SH-SY5Y (cell line): ENCODE data around the gene LMAN2.

Experiments used
- GATA2 ChIP-seq: IDR thresholded peaks from 2 replicates; pipeline ENCODE4 v1.6.1; 2011; ENCODE audit warnings: mild to moderate bottlenecking, low read depth, low read length
- GATA3 ChIP-seq: IDR thresholded peaks from 2 replicates; pipeline ENCODE4 v1.6.1; 2011; ENCODE audit warnings: low read depth, mild to moderate bottlenecking, low read length, moderate library complexity

LMAN2 gene

DNA sequence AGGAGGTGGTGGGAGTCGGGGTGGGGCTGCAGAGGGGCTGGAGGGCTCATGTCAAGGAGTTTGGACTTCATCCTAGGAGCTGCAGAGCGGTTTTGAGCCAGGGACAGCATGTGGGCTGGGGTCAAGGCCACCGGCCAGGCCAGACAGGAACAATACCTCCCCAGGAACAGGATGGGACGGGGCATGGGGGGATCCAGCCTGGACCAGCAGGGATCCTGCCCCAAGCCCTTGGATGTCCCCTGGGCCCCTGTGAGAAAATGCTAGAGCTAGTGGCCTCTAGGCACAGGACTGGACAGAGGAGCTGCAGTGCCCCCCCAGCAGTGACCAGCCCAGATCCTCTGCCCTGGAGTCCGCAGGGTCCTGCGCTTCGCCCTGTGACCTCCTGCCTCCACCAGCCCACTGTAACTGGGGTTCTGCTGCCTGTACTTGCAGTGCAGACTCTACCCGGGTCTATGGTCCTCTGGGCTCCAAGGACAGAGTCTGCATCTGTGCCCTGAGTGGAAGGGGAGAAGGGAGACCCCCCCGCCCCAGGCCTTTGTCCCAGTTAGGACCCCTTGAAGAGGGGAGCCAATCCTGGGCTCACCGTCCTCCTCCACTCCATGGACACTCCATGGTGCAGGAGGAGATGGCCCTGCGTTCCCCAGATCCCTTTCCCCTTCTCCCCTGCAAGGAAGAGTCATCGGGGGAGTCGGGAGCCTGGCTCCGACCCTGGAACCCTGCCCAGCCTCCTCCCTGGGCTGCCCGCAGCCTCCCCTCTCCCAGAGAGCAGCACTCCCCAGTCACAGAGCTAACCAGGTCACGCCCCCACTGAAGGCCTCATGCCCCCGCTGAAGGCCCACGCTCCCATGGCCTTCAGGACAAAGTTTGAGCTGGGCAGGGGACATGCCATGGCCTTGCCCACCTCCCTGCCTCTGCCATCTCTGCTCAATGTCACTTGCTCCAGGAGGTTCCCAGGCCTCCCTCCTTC, 36.8 kb downstream of the LMAN2 start:
- TF ChIP-seq GATA3, result no peak
- no peak for TF ChIP-seq GATA2

- TF ChIP-seq GATA2, result no peak
Measured at GRCh38 chr5:177313561-177314259, 37.8 kb downstream of the LMAN2 start.

GRCh38 chr5:177312649-177313181, 38.8 kb downstream of the LMAN2 start:
- TF ChIP-seq GATA3 (no peak), GATA2 (no peak)

- TF ChIP-seq GATA3, result no peak
- no peak for TF ChIP-seq GATA2
Measured at GRCh38 chr5:177311723-177312648, 39.5 kb downstream of the LMAN2 start, which contains the start of gene MXD3. Gene MXD3, minus strand, starts transcription at chr5:177311898. Its CDS starts 68 bp downstream, at chr5:177311830.

- TF ChIP-seq GATA2, result no peak
- TF ChIP-seq GATA3, result no peak
Measured at GRCh38 chr5:177311392-177311722, 40.1 kb downstream of the LMAN2 start.

DNA sequence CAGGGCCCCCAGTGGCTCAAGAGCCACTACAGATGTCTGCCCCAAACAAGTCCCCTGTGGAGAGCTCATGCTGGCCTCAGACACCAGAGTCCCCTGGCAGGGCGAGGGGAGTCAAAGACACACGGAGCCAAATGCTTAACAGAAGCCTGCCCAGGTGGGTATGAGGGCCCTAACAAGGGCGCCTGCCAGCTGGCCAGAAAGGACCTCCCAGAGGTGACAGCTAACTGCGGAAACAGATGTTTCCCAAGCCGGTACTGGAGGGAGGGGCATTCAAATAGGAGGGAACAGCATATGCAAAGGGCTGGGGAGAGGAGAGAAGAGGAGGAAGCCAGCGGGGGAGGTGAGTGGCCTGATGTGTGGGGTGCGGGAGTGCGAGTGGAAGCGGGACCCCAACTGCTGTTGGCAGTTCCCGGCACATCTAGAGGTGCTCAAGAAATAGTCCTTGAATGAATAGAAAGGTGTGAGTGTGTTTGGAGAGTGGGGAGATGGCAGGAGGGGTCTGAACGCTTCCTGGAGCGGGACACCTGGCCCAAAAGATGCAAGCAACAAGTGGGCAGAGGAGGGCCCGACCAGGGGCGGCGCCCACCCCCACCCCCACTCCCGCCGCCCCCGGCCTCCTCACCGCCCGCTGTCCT, 40.6 kb downstream of the LMAN2 start:
- TF ChIP-seq GATA3, result no peak
- no peak for TF ChIP-seq GATA2

DNA sequence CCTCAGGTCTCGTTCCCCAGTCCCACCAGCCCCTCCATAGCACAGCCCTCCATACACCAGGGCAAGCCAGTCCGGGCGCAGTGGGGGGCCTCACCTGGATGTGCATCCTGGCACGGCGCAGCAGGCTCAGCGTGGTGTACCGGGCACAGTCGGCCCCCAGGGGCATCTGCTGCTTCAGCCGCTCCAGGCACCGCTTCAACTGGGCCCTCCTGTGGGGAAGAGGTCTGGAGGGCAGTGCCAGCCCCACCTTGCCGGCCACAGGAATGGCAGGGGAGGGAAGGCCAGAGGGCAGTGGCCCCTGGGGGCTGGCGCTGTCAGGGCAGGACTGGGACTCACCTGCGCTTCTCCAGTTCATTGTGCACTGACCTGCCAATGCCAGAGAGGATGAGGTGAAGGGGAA, 41.1 kb downstream of the LMAN2 start:
- no peak for TF ChIP-seq GATA2
- no peak for TF ChIP-seq GATA3

DNA sequence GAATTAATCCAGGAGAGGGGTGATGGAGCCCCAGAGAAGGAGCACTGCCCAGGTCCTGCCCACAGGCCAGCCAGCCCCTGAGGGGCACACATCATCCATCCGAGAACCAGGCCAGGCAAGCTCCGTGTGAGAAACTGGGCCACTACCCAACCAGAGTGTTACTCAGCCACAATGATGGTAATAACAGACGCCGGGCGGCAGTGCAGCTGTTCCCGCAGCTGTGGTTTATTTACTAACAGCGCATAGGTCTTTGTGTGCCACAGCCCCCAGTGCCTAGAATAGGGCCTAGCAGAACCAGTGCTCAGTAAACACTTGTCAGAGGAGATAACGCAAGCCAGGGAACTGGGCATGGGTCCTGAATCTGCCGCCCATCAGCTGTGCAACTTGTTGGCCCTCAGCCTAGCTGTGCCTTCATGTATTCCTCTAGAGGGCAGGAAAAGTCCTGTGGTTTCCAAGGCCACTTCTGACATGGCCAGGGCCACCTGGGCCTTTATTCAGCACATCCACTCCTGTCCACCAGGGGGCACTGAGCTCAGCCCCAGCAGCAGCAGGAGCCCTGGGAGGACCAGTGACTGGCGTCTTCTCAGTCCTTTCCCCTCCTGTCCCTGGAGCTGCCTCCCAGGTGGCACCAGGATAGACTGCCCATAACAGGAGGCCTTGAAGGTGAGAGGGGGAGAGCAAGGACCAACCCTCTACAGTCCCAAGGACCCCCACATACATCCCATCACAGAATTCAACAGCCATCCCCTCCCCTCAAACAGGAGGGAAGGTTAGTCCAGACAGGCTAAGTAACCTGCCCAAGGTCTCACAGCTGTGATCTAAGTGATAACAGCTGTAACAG, 41.9 kb downstream of the LMAN2 start:
- TF ChIP-seq GATA2 (no peak), GATA3 (no peak)

- TF ChIP-seq GATA3, result no peak
- no peak for TF ChIP-seq GATA2
Measured at GRCh38 chr5:177308740-177309139, 42.7 kb downstream of the LMAN2 start.

DNA sequence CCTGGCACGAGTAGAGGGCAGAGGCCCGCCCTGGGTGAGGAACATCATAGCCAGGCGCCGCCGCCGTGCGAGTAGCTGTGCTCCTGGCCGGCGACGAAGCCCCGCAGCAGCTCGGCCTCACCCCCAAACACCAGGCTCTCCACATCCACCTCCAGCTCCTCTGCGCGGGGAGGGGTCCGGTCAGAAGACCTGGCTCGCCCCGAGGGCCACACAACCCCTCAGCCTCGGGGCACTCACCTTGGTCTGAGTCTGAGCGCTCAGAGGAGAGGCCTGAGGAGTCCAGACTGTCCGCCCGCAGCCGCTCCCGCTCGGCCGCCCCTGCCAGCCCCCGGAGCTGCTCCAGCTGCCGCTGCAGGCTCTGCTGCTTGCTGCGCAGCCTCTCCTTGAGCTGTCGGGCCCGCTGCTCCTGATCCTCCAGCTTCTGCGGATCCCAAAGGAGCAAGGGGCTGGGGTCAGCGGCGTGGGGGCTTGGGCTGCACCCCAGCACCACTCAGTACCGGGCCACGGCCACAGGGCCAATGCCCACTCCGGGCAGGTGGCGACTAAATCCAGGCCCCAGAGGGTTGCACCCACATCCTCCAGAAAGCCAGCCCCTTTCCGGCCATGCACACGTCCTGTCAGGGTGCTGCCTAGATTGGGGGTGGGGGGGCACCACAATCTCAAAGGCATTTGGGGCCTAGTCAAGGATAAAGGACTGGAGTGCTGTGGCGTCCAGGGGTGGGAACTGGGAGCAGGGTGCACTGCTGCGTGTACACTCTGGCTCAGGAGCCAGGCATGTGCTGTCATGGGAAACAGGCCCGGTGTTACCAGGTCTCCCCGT, 43.7 kb downstream of the LMAN2 start:
- no peak for TF ChIP-seq GATA2
- TF ChIP-seq GATA3, result no peak

GRCh38 chr5:177306674-177307543, 44.6 kb downstream of the LMAN2 start:
- no peak for TF ChIP-seq GATA2
- no peak for TF ChIP-seq GATA3
